Measurements from ENCODE around the gene CCDC88C.

Gene CCDC88C

DNA sequence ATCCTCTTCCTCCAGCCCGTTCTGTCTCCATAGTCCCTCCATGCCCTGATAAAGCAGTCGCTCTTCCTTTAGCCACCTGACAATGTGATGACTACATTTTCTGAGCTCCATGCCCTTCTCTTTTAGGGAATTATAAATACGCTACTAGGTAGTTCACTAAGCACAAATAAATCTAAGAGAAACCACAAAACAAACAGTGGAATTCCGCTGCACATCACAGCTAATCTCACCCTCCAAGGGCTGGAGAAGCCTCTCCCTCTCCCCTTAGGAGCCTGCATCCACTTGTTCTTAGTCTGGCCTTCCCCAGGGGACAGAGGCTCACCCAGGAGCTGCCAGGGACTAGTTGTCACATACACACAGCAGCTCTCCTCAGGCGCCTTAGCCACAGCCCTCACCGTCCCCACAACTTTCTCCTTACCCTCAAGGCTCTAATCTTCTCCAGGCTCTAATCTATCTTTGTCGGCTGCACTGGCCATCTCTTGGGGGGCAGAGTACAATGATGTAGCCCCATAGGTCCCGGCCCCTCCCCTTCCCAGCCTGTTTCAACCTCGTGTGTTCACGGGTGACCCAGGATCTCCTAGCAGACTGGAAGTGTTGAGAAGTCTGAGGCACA is 117.2 kb downstream of the CCDC88C start:
- peak in 1 of 2 experiments; percentile 18 for DNase-seq
- no peak for TF ChIP-seq POLR2A (IDR thresholded peaks at IDR 0.05; ENCODE audit: low read length)
- no peak for TF ChIP-seq GATA1 (IDR thresholded peaks at IDR 0.05; ENCODE audit: low read depth, low read length)

DNA sequence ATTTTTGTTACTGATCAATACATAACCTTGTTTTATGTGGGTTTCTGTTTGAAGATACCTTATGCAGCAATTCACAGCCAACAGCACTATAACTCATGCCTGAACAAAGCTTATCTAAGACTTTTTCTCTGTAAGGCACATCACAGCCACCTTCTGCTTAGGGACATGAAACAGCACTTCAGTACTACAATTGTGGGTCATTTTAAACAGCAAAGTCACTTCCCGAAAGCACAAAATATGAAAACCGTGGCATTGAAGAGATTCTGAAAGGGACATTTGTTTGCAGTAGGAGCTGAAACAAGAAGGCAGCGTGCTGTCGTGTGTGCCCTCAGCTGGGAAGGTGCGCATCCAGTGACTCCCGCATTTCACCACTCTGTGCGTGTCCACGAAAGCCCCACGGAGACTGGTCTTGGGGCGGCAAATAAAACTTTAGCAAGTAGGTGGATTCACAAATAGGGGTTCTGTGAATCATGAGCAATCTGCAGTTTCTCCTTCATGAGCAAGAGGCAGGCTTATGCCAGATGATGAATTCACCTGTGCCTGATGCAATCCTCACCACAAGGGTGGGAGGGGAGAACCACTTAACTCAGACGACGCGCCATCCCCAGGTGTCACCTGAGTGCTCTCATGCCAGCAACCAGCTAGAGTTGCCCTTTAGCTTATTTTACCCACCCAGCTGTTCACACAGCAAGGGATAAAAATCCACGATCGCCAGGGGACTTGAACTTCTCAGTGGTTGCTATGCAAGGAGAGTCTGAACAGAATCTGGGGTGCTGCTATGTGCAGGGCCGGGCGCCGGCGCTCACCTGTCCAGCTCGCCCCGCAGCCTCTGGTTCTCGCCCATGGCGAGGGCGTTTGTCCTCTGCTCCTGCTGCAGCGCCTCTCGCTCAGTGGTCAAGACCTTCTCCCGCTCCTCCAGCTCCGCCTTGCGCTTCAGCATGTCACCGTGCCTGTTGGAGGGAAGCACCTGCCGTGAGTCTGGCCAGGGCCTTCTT is 118.2 kb downstream of the CCDC88C start:
- no peak for DNase-seq
- no peak for TF ChIP-seq GATA1 (IDR thresholded peaks at IDR 0.05; ENCODE audit: low read depth, low read length)

DNA sequence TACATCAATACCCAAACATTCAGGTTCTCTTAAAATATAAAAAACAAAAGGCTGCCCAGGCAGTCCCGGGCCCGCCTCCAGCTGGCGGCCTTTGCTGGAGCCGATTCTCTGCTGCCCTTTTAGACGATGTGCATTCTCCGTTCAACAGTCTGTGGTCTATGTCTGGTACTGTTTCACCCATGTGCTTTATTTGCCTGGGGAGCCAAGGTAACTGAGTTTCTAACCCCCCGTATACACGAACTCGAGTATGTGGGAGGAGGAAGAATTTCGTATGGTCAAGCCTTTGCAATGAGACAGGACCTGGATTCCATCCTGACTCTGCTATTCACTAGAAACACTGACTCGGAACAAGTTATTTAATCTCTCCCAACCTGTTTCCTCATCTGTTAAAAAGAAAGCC is 119.0 kb downstream of the CCDC88C start:
- no peak for DNase-seq
- no peak for TF ChIP-seq GATA1 (IDR thresholded peaks at IDR 0.05; ENCODE audit: low read depth, low read length)
- no peak for TF ChIP-seq POLR2A (IDR thresholded peaks at IDR 0.05; ENCODE audit: low read length)

DNA sequence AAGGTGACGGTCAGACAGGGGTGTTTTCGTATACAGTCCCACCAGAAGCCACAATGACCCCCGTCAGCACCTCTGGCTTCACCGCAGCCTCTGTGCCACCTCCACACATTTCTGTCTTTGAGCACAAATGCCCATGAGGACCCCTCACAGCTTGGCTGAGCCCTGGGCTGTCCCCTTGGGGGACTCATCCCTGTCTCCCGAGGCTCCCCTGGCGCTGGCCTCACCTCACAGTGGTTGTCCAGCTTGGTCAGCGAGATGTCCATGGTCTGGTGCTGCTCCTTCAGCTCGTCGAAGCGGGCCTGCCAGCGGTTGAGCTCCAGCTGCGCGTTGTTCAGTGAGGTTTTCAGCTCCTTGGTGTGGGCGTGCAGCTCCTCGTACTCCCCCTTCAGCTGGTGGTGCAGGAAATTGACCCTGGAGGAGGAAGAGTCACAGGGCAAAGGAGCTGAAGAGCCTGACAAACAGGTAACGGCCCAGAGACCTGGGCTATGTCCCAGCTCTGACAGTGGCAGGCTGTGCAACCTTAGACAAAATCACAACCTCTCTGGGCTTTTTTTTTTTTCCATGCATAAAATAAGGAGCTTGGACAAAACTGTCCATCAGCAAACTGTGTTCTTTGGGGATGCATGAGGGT is 120.4 kb downstream of the CCDC88C start:
- TF ChIP-seq GATA1 (IDR thresholded peaks at IDR 0.05; ENCODE audit: low read depth, low read length): no peak
- no peak for TF ChIP-seq POLR2A (IDR thresholded peaks at IDR 0.05; ENCODE audit: low read length)
- no peak for DNase-seq

DNA sequence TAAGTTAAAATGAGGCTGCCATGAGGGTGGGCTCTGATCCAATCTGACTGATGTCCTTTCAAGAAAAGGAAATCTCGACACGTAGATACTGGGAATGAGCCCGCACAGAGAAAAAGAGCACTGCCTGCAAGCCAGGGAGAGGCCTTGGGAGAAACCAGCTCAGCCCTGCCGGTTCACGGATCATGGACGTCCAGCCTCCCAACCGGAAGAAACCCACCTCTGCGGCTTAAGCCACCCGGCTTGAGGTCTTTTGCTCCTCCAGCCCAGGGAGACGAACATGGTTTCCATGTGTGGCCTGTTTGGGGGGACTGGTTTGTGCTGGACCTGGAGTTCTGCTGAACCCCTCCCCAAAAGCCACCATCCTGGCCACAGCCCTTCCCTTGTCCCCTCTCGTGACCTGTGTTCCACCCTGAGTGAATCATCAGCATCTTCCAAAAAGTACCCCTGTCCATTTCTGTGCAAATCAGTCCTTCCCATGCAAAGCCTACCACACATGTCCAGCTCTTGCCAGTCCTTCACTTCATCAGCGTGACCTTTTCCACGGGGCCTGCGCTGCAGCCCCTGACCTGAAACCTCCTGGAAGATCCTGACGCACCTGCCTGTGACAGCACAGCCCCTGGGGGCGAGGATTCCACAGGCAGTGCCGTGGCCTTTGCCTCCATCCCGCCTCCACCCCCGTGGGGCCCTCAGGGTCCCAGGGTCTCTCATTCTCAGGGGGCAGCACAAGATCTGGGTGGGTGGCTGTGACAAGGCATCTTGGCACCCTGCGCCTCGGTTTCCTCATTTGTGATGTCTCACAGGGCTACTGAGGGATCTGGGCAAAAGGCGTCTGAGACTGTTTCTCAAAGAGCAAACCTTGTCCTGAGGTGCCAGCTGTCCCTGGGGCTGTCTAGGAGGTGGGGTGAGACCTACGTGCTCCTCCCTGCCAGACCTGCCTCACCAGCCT is 121.5 kb downstream of the CCDC88C start:
- TF ChIP-seq POLR2A (IDR thresholded peaks at IDR 0.05; ENCODE audit: low read length) (no peak), GATA1 (IDR thresholded peaks at IDR 0.05; ENCODE audit: low read depth, low read length) (no peak)
- DNase-seq: no peak

DNA sequence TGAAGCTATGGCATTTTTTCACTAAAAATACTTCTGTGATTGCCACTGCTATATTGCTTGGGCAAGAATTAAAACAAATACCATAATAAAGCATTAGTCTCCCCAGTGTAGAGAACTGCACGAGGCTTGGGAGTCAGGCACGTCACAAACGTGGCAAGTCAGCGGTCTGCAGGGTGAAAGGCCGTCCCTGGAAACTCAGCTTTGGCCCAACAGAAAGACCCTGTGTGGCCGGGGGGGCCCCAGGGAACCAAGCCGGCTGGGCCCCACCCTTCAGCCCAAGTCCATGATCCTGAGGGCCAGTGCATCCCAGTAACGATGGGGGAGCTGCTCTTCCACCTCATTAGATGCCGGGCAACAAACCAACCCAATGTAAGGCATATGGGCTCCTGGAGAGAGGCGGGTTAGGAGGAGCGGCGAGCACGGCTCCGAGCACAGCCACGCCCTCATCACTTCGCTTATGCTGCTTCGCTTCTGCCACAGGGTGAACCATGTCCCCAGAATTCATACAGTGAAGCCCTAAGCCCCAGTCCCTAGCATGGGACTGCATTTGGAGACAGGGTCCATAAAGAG is 122.3 kb downstream of the CCDC88C start:
- no peak for TF ChIP-seq POLR2A (IDR thresholded peaks at IDR 0.05; ENCODE audit: low read length)
- no peak for DNase-seq

DNA sequence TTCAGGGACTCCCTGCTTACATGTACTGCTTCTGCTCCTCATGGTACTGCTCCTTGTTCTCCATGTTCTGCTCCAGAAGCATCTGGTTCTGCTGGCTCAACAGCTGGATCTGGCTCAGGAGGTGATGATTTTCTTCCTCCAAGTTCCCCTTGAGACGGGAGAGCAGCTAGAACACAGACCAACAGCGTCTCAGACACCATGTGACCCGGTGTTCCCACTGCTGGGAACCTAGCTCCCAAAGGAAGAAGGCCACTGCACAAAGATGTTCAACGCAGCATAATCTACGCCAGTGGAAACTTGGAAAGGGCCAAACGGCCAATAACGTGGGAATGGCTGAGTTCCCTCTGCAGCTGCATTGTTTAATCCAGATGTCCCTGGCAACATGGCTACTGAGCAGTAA is 123.5 kb downstream of the CCDC88C start:
- TF ChIP-seq GATA1 (IDR thresholded peaks at IDR 0.05; ENCODE audit: low read depth, low read length) (no peak), POLR2A (IDR thresholded peaks at IDR 0.05; ENCODE audit: low read length) (no peak)
- no peak for DNase-seq

DNA sequence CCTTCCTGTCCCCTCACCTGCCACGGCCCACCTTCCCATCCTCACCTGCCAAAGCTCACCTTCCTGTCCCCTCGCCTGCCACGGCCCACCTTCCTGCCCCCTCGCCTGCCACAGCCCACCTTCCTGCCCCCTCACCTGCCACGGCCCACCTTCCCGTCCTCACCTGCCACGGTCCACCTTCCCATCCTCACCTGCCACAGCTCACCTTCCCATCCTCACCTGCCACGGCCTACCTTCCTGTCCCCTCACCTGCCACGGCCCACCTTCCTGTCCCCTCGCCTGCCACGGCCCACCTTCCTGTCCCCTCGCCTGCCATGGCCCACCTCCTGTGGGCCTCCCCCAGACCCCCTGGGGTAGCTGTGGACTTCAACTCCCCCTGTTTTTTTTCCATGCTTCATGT is 124.3 kb downstream of the CCDC88C start:
- DNase-seq: peak; percentile 16 to 40
- TF ChIP-seq GATA1 (IDR thresholded peaks at IDR 0.05; ENCODE audit: low read depth, low read length): no peak
- no peak for TF ChIP-seq POLR2A (IDR thresholded peaks at IDR 0.05; ENCODE audit: low read length)

DNA sequence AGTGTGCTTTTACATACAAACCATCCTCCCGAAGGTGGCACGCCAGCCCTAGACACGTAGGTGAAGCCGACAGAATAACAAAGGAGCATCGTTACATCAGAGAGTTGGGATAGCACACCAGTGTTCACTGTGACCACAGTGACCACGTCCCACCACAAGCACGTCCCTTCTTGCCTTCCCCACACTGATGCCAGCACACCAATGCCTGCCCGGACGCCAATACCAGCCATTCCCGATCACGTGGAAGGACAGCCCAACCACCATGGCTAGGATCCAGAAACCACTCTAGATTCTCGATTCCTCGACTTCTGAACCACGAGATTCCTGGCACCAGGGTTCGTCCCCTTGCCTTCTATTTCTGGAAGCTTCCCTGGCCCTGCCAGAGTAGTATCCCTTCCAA is 125.1 kb downstream of the CCDC88C start:
- DNase-seq: no peak
- no peak for TF ChIP-seq GATA1 (IDR thresholded peaks at IDR 0.05; ENCODE audit: low read depth, low read length)
- TF ChIP-seq POLR2A (IDR thresholded peaks at IDR 0.05; ENCODE audit: low read length): no peak

DNA sequence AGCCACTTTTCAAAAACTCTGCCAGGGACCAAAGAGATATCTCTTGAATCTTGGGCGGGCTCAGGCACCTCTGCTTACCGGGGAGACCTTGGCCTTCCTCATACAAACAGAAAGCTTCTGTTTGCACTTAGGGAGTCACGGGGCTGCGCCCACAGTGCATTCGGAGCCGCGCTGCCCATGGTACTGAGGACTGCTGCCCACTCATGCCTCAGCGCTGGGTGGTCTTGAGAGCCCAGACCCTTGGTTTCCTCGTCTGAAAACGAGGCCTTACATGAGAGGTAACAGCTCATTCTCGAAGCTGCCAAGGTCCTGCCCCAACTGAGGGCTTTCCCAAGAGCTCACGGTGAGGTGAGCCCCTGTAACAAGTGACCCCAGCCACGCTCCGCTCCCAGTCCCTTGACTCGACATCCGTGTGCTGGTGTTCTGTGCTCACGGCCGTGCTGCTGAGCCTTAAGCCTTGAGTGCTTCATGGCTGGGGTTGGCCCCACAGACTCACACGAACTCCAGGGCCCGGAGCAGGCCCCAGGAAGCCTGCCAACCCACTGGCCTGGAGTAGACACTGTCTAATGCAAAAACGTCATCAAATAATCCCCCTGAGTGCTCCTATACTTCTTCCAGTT is 125.7 kb downstream of the CCDC88C start:
- DNase-seq: no peak
- no peak for TF ChIP-seq POLR2A (IDR thresholded peaks at IDR 0.05; ENCODE audit: low read length)
- no peak for TF ChIP-seq GATA1 (IDR thresholded peaks at IDR 0.05; ENCODE audit: low read depth, low read length)

DNA sequence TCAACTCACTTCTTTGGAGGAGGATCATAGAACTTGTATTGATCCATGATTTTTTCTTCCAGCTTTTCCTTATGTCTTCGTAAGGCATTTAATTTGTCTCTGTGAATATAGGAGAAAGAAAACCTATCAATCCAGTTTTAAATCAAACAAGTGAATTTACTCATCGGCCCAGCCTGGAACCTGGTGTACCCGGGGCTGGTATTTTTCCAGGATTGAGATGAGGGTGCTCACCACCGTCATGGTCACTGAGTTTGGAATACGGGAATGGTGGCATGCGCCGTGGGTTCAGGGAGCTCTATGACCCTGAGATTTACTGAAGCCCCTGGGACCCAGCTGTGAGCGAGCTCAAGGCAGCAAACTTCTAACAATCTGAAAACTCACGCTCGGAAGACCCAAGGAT is 126.6 kb downstream of the CCDC88C start:
- no peak for TF ChIP-seq POLR2A (IDR thresholded peaks at IDR 0.05; ENCODE audit: low read length)
- TF ChIP-seq GATA1 (IDR thresholded peaks at IDR 0.05; ENCODE audit: low read depth, low read length): no peak
- no peak for DNase-seq

DNA sequence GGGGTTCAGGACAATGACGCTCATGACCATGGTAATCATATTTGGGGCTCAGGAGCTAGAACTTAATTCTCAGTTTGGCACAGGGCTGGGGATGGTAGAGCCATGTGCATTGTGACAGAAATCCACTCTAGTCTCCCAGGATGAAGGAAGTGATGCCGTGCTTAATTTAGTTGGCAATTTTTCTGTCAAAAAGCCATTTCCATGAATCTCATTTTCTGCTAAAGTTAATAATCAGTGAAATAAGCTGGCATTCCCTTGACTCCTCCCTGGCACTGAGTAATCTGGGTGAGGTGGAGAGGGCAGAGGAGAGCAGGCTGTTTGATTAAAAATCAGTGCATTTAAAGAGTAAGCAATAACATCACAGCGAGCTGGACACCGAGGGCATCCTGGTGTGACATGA is 128.2 kb downstream of the CCDC88C start:
- TF ChIP-seq POLR2A (IDR thresholded peaks at IDR 0.05; ENCODE audit: low read length): no peak
- no peak for TF ChIP-seq GATA1 (IDR thresholded peaks at IDR 0.05; ENCODE audit: low read depth, low read length)
- DNase-seq: no peak

DNA sequence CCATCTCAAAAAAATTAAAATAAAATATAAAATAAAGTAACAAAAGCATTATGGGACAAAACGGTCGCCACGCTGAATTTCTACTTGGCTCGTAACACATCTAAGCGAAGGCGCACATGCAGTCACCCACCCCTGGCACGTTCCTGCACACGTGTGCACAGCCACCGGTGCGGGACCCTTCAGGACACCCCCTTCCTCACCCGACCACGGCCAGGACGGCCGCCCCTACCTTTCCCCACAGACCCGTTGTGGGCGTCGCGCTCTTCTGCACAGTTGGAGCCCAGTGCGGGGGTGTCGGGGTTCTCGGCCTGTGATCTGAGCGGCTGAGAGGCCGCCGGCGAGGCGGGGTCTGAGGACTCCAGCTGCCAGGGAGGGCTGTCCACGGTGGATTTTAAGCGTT is 128.7 kb downstream of the CCDC88C start:
- TF ChIP-seq POLR2A (IDR thresholded peaks at IDR 0.05; ENCODE audit: low read length) (no peak), GATA1 (IDR thresholded peaks at IDR 0.05; ENCODE audit: low read depth, low read length) (no peak)
- no peak for DNase-seq
